IPS-NIHi11 (cell line): ENCODE measurements around the gene SACM1L.
A peak's percentile ranks its signal among the peaks of the same experiment; 100 is the strongest.
"Not testable (repeated sequence)": the region's sequence is repeated elsewhere in the genome, so short reads cannot be mapped to it uniquely, and the experiment has no call there.

Experiments used
- DNase-seq: peaks from one replicate; pipeline ENCODE4 v3.0.0; 2012; ENCODE audit warnings: mixed read lengths, low spot score

Gene SACM1L

GRCh38 chr3:45693941-45694521, 4.8 kb downstream of the SACM1L start:
- no peak for DNase-seq

- DNase-seq = not testable (repeated sequence)
Measured at GRCh38 chr3:45695166-45695565, 6.0 kb downstream of the SACM1L start.

DNA sequence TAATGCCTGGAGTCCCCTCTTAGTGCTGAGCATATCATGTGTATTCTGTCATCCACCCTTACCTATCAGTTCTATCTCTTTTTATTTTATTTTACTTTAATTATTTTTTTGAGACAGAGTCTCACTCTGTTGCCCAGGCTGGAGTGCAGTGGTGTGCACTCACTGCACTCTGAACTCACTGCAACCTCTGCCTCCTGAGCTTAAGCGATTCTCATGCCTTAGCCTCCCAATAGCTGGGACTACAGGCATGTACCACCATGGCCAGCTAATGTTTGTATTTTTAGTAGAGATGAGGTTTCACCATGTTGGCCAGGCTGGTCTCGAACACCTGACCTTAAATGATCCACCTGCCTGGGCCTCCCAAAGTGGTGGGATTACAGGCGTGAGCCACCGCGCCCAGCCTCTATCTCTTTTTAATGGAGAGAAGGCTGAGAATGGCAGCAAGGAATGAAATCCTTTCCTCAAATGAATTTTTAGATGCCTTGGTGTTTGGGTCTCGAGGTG, 11.4 kb downstream of the SACM1L start:
- no peak for DNase-seq

GRCh38 chr3:45701172-45701867, 12.1 kb downstream of the SACM1L start:
- peak; percentile 44 for DNase-seq

- DNase-seq = no peak
Measured at GRCh38 chr3:45704301-45704943, 15.2 kb downstream of the SACM1L start.

GRCh38 chr3:45705839-45706808, 16.9 kb downstream of the SACM1L start:
- DNase-seq = no peak

- DNase-seq = no peak
Measured at GRCh38 chr3:45711931-45712330, 22.7 kb downstream of the SACM1L start.

- DNase-seq = no peak
Measured at GRCh38 chr3:45712434-45713110, 23.4 kb downstream of the SACM1L start.

- no peak for DNase-seq
Measured at GRCh38 chr3:45715945-45716344, 26.7 kb downstream of the SACM1L start.

GRCh38 chr3:45716790-45717336, 27.7 kb downstream of the SACM1L start:
- DNase-seq = no peak

DNA sequence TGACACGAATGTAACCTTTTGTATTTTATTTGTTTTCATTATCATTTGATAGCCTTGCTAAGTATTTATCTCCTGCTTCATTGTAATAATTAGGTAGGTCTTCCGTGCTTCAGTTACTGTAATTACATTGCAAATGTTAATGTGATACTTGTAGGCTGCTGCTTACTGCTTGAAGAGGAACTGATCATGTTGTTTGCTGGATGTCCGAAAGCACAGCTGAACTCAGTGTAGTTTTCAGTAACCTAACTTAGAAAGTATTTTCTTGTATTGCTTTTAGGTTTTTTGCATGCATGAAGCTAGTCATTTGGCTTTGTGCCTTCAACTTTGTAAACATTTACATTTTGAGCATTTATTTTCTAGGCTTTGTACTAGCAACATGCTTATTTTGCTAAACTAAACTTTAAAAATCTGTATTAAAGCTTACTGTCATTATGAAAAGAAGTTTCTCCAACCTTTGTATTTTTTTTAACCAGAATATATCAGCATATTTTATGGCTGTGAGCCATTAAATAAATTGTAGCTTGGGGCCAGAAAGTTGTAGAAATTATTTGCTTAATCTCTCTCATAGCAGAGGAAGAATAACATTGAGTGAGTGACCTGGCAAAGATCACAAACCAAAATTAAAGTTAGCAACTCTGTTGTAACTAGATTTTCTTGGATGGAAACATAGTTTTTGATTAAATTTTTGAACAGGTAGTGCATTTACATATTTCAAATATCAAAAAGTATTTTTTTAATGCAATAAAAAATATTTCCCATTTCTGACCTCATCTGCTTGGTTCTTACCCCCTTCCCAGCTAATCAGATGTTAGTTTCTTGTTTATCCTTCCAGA, 30.7 kb downstream of the SACM1L start:
- no peak for DNase-seq

GRCh38 chr3:45724911-45725310, 35.7 kb downstream of the SACM1L start:
- DNase-seq = no peak

DNA sequence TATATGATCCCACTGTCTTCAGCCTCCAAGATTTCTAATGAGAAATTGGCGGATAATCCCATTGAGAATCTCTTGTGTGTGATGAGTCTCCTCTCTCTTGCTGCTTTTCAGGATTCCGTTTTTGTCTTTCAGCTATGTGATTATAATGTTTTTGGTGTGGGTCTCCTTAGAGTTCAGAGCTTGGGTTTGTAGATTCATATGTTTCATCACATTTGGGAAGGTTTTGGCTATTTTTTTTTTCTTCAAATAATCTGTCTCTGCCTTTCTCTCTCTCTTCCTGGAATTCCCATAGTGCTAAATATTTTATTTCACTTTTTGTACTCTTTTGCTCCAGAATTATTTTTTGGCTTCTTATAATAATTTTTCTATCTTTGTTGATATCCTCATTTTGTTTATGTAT, 40.4 kb downstream of the SACM1L start:
- no peak for DNase-seq

DNA sequence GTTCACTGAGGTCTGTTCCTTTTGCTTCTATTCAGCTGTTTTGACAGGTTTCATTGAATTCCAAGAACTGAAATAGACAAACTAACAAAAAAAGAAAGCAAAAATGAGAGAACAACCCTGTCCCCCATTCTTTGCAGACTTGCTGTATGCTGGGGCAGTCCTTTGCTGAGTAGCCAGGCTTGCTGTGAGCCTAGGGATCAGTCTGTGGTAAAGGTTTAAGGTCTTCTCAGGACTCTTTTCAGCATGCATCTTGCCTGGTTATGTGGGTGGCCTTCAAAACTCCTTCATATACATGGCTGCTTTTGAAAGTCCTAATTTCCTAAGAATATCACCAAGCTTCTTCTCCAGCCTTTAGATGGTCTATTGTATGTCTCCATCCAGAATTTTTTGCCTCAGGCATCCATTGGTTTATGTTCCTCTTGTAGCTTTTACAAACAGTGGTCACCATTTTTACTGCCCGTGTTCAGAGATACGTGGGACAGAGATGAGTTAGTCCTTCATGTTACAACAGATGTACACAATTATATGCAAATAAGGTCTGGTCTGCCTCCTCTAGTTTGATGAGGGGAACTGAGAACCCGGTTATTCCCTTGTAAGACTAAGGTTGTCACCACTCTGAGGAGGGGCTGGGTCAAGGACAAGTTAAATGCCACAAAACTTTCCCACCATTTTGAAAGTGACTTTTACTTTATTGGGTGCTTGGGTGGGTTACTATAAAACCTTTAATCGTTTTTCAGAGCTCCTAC, 41.4 kb downstream of the SACM1L start:
- no peak for DNase-seq

GRCh38 chr3:45736707-45737106, 47.5 kb downstream of the SACM1L start:
- DNase-seq = no peak

DNA sequence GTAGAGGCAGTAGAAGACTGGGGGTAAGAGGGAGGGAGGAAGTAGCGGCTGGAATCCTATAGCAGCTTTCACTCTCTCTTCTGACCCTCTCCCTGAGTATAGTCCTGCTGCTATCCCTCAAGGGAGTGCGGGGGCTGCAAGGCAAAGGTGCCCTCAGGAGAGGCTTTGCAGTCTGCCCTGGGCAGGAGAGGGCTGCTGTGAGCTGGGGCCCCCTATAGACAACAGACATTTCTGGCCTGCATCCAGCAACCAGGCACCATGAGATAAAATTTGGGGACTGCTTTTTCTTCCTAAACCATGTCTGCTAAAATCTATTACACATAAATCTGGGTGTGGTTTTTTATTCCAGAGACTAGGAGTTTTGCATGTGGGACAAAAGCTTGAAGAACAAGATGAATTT, 48.0 kb downstream of the SACM1L start:
- no peak for DNase-seq

- no peak for DNase-seq
Measured at GRCh38 chr3:45739991-45740390, 50.8 kb downstream of the SACM1L start.

DNA sequence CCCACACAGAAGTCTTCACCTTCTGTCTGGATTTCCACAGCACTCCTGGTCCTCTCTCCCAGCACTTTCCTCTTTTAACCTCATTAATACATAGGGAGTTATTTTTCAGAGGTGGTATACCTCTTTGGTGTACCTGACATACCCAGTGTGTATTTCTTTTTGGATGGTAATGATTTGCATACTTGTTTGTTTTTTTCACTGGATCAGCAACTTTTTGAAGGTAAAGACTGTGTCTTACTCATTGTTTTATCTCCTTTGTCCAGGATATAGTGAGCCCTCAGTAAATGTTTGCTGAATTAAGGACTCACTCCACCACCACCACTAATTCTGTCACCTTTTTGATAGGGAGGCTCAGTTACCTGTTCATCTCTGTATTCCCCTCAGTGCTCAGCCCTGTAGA, 52.1 kb downstream of the SACM1L start:
- DNase-seq = no peak

DNA sequence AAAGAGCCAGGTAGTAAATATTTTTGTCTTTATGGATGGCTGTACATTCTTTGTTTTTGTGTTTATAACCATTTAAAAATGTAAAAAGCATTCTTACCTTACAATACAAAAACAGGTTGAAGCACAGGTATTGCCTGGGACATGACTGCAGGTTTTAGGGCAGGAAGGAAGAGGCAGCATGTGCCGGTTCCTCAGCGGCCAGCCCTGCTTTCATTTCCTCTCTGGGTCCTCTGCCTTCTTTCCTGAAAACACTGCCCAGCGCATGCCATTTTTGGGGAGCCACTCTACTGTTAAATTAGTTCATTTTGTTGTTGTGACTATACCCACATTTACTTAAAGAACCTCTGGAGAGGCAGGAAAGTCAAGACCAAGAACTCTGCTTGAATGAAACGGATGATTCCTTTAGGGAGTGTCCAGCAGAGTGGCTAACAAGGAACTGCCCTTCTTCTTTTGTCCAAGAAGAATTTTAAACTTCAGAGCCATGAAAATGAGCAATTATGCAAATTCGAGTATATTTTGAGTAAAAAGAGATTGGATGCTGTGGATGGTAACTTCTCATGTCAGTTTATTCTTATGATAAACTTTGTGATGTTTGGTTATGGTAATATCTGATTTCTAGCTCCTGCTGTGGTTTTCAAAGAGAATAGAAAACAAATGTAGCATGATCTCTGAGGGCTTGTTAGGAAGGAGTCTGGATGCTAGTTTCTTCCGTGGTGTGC, 52.7 kb downstream of the SACM1L start:
- no peak for DNase-seq
